Iris pigment epithelial cell (primary cell): Measurements from ENCODE around the gene TSPAN31.

Experiments
- DNase-seq: peaks from one replicate; pipeline ENCODE4 v3.0.0-alpha.2; 2011; ENCODE audit warnings: low read depth

The TSPAN31 gene

GRCh38 chr12:57722716-57723629 is 21.9 kb upstream of the TSPAN31 start:
- no peak for DNase-seq

- no peak for DNase-seq
Observed at GRCh38 chr12:57723630-57723962, 21.2 kb upstream of the TSPAN31 start.

- DNase-seq = no peak
Observed at GRCh38 chr12:57724003-57724935, 20.6 kb upstream of the TSPAN31 start.

GRCh38 chr12:57724936-57725740 is 19.7 kb upstream of the TSPAN31 start:
- no peak for DNase-seq

GRCh38 chr12:57725851-57726150 is 19.0 kb upstream of the TSPAN31 start:
- DNase-seq = no peak

GRCh38 chr12:57726151-57726883 is 18.5 kb upstream of the TSPAN31 start:
- peak; percentile 71 for DNase-seq

GRCh38 chr12:57726884-57727757 is 17.7 kb upstream of the TSPAN31 start:
- peak; percentile 48 for DNase-seq

- DNase-seq = no peak
Observed at GRCh38 chr12:57727758-57728395, 17.0 kb upstream of the TSPAN31 start.

- DNase-seq = no peak
Observed at GRCh38 chr12:57729321-57729844, 15.5 kb upstream of the TSPAN31 start.

- no peak for DNase-seq
Observed at GRCh38 chr12:57730336-57731067, 14.3 kb upstream of the TSPAN31 start.

- no peak for DNase-seq
Observed at GRCh38 chr12:57731411-57732080, 13.3 kb upstream of the TSPAN31 start.

GRCh38 chr12:57732270-57732669 is 12.6 kb upstream of the TSPAN31 start:
- DNase-seq = no peak

GRCh38 chr12:57732726-57733593 is 11.9 kb upstream of the TSPAN31 start:
- no peak for DNase-seq

GRCh38 chr12:57733928-57734327 is 10.9 kb upstream of the TSPAN31 start:
- no peak for DNase-seq

- no peak for DNase-seq
Observed at GRCh38 chr12:57734591-57734990, 10.2 kb upstream of the TSPAN31 start.

GRCh38 chr12:57735198-57735855 is 9.5 kb upstream of the TSPAN31 start:
- no peak for DNase-seq
